NOMO-1 treated with DMSO at 0.1 percent for 48 hours (cell line): ENCODE data around the gene BNIP3.
"Not testable (repeated sequence)": the region's sequence is repeated elsewhere in the genome, so short reads cannot be mapped to it uniquely, and the experiment has no call there.

ENCODE experiments used
- DNase-seq: peaks from one replicate; lab custom pipeline; 2025; ENCODE audit not compliant: unreplicated experiment; lab: John Stamatoyannopoulos, UW

BNIP3 gene

DNA sequence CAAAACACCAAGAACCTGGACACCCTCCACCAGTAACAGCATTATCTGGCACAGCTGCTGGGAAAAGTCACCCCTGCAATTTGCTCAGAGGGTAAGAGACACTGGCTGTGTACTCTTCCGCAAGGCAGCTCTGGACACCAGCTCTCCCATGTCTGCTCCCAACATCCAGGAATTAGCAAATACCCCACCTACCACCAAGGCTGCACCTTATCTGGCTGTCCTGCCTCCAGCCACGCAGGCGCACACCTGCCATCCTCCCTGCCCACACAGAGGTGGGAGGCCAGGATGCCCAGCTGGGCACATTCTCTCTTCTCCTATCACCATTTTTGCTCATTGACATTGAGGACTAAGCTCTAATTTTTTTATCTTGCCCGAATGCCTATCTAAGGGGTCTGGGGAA, 20.3 kb upstream of the BNIP3 start:
- no peak for DNase-seq

DNA sequence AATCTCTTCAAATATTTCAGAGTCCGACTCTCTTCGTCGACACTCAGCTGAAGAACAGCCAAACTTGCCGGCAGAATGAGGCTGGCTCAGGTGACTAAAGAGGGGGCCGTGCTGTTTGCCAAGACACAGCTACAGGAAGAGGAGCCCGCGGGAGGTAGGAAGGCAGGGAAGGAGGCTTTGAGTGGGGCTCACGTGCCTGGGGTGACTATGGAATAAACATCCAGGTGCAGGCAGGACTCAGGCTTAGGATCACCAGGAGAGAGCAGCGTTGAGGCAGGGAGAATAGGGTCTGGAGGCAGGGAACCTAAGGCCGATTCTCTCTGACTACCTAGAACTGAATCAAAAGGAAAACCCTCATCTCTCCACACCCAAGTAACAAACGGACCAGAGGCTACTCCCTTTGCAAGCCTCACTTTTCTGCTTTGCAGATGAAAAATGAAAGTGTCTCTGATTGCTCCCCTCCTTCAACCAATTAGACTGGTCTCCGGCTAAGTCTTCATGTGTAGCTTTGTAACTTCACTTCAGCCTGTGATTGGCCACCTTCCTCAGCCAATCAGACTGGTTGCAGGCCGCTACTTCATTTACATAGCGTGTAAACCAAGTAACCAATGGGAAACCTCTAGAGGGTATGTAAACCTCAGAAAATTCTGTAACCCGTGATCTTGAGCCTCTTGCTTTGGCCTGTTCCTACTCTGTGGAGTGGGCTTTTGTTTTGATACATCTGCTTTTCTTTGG, 19.7 kb upstream of the BNIP3 start:
- DNase-seq = no peak

DNA sequence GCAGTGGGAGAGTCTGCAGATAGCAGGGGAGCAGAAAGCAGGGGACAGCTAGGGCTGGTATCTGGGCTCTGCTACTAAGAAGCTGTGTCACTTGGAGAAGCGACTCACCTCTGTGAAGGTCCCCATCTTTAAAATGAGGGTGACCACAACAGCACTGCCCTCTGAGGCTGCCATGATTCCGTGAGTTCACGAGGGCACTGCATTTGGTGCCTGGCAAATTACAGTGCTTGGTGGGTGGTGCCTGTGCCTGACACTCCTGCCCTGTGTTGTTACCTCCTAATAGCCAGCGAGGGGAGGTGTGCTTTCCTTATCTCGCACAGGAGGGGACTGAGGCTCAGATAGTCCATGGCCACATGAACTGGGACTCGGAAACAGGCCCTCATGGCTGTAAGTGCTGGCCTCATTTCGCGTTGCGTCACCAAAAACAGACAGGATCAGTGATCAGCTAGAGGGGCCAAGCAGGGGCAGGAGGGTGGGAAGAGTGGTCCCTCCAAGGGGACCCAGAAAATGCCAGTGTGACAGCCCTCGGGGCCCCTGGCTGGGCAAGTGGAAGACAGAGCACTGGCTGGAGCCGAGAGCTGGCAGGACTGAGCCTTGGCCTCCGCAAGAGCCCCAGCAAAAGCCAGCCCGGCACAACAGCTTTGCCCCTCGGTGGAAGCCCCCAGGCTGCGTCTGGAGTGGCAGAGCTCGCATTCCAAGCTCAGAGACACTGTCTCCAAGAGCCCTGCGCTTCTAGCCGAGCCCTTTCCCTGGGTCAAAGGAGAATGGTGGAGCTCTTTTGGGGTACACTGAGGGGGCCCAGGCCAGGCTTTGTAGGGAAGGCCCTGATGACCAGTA, 17.3 kb upstream of the BNIP3 start:
- DNase-seq = no peak

DNA sequence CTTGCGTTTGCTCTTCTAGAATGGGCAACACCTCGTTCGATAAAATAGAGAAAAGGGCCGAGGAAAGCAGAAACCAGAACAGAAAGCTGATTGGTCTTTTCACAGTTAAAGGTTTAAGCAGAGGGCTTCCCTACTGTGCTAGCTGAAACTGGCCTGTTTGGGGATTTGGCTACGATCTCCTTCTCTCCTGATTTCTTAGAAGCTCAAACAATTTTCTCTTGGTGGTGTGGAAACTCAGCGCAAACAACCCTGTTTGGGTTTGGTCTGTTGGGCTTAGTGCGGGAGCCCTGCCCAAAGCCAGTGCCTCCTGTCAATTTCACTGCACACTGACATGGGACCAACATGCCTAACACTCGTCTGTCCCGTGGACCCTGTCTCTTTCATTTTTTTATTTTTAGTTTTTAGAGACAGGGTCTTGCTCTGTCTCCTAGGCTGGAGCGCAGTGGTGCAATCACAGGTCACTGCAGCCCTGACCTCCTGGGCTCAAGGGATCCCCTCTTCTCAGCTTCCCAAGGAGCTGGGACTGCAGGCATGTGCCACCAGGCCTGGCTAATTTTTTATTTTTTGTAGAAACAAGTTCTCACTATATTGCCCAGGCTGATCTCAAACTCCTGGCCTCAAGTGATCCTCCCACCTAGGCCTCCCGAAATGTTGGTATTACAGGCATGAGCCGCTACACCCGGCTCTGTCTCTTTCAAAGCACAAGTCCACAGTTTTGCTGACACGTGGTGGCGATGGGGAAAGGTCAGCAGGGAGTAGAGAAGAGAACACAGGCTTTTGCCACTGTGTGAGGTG, 16.5 kb upstream of the BNIP3 start:
- DNase-seq = no peak

DNA sequence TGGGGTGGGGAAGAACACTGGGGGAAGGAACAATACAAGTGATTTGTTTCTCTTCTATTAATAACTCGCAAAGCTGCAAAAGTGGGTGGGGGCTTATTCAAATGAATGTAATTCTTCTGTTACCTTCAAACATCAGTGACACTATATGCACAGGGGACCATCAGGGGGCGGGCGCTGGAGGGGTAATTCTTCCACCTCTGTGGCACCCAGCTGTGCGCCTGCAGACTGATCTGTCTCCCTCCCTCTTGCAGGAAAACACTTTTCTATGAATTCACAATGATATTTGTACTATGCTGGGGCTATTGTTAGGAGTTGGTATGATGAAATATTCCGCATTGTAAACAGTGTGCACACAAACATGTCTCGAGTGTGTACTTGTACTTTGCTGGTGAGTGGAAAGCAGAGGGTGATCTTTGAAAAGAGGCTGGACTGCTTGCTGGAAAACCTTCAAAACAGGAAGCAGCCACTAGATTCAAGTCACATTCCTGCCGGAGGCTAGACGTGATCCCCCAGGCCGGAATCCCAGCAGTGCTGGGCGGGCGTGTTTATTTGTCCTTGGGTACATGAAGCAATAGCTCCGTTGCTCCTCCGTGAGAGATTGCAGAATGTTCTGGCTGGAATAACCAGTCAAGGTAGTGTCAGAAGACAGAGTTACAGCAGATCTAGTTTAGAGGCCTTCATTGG, 15.8 kb upstream of the BNIP3 start:
- DNase-seq = no peak

DNA sequence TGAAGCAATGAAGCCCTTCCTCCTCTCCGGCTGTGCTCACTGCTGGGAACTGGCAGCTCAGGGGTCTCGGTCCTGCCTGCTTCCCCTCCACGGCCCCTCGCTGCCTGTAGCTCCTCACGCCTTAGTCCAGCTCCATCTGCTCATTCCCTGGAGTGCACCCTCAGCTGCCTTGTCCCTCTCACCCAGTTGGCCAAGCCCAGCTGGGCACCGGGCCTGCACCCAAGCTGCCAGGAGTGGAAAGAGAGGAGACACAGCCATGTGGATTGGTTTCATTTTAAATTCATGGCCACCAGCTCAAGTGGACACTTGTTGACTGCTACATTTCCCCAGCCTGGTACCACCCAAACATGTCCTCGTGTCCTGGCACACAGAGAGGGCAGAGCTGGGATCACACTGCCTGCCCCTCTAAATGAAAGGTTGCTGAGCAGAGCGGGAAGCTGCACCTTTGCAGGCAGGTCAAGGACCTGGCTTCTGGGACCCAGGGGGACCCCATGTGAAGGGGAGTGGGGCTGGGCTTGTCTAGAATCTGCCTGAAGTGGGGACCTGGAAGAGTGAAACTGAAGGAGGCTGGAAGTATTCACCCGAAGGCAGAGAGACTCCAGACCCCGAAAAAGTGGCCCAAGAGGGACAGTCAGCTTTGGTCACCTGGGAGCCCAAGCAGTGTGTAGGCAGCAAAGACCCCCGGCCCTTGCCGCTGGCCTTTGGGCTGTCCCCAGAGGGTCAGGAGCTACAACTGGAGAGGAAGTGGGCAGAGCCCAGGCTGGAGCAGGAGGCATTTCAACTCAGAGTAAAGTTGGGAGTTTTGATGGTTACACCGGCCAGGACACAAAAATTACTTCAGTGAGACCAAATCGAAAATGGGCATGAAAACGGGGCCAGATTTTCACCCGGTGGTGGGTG, 15.0 kb upstream of the BNIP3 start:
- DNase-seq = no peak

DNA sequence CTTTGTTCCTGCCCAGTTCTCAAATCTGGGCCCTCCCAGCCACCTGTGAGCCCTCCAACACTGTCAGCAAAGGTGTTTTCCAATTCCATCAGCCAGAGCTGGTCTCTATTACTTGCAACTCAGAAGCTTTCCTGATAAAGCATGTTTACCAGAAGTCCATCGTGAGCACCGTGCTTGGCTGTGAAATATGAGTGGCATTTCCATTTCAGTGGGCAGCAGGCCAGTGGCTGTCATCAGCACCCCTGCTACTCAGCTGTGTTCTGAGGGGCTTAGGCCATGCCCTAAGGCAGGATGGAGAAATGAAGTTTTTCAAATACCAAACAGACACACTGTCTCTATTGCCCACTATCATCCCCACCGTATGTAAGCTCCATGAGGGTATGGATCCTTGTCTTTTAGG, 12.7 kb upstream of the BNIP3 start:
- DNase-seq = no peak

DNA sequence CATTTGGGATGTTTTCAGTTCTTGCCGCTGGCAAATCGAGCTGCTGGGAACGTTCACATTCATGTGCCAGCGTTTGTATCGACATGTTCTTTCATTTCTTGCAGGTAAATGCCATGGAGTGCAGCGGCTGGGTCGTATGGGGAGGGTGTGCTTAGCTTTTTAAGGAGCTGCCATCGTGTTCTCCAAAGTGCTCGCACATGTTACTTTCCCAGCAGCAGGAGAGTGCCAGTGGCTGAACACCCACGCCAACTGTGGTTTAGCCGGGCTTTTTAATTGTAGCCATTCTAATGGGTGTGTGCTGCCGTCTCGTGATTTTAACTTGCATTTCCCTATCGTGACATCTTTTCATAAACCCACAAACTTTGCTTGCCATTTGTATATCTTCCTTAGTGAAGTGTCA, 11.6 kb upstream of the BNIP3 start:
- DNase-seq = no peak

DNA sequence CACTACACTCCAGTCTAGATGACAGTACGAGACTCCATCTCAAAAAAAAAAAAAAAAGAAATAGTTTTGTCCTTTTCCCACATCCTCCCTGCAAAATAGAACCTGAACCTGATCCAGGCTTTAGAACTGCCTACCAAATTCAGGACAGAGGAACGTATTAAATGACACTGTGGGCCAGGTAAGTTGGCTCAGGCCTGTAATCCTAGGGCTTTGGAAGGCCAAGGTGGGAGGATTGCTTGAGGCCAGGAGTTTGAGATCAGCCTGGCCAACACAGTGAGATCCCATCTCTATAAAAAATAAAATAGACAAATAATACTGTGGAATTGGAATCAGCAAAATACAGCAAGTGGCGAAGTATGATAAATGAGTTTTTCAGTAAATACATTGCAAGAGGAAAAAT, 10.0 kb upstream of the BNIP3 start:
- no peak for DNase-seq

DNA sequence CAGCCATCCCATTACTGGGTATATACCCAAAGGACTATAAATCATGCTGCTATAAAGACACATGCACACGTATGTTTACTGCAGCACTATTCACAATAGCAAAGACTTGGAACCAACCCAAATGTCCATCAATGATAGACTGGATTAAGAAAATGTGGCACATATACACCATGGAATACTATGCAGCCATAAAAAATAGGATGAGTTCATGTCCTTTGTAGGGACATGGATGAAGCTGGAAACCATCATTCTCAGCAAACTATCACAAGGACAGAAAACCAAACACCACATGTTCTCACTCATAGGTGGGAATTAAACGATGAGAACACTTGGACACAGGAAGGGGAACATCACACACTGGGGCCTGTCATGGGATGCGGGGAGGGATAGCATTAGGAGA, 6.1 kb upstream of the BNIP3 start:
- DNase-seq = not testable (repeated sequence)

DNA sequence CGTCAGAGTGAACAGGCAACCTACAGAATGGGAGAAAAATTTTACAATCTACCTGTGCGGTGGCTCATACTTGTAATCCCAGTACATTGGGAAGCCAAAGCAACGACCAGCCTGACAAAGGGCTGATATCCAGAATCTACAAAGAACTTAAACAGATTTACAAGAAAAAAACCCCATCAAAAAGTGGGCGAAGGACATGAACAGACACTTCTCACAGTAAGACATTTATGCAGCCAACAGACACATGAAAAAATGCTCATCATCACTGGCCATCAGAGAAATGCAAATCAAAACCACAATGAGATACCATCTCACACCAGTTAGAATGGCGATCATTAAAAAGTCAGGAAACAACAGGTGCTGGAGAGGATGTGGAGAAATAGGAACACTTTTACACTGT, 5.6 kb upstream of the BNIP3 start:
- DNase-seq = not testable (repeated sequence)

DNA sequence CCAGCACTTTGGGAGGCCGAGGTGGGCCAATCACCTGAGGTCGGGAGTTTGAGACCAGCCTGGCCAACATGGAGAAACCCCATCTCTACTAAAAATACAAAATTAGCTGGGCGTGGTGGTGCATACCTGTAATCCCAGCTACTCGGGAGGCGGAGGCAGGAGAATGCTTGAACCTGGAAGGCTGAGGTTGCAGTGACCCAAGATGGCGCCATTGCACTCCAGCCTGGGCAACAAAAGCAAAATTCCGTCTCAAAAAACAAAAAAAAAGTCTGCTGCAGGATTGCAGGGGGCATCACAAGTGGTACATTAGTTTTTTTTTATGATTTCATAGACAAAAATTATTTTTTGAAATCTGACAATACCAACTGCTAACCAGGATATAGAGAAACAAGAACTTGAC, 5.1 kb upstream of the BNIP3 start:
- not testable (repeated sequence) for DNase-seq

DNA sequence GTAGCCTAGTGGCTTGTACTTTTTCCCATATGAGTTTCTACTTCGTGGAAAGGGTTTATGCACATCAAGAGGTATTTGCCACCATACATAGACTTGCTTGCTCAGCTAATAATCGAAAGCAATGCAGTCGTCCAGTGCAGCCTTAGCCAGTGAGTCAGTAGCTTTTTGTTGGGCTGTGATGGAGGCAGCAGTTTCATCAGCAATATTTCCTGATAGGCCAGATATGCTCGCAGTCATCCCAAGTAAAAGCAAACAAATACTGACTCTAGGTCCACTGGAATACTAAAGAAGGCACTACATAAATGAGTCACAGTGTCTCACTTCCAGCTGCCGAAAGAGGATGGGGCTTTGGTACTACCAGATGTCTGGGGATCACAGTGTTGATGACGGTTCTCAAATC, 2.1 kb upstream of the BNIP3 start:
- DNase-seq = no peak

DNA sequence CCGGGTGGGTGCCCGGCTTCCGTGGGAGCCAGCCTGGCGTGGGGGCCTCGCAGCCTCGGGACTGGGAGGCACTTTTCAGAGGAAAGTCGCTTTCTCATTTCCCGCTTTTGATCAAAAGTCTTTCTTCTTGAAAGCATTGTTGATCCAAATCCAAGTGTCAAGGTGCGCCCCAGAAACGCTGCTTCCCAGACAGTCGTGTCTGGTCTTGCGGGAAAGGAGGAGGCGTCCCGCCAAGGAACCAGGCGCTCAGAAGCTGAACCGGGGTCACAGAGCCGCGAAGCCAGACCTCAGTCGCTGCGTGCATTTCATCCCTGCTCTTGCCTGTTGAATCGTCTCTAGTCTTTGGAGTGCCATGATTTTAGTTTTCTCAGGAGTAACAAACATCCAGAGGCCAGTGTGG, 1.1 kb upstream of the BNIP3 start:
- no peak for DNase-seq

DNA sequence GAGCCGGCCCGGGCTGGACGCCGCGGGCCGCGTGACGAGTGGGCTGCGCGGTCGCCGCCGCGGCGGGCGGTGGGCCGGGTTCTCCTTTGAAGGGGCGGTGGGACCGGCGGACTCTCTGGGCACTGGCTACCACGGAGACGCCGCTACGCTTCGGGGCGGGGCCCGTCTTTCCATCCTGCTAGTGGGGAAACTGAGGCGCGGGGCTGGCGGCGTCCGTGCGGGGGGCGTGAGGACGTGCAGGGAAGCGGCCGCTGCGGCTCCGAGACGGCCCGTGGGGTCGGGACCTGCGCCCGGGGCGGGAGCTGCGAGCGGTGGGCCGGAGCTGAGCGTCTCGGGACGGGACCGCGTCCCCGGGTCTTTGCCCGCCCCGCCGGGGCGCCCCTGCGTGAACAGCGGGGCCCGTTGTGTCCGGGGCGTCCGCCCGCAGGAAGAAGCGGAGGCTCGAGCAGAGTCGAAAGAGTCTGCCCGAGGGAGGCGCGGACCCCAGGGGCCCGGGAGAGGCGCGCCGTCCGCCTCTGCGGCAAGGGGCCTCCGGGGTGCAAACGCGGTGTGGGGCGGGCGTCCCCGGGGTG, 548 bp upstream of the BNIP3 start:
- no peak for DNase-seq

DNA sequence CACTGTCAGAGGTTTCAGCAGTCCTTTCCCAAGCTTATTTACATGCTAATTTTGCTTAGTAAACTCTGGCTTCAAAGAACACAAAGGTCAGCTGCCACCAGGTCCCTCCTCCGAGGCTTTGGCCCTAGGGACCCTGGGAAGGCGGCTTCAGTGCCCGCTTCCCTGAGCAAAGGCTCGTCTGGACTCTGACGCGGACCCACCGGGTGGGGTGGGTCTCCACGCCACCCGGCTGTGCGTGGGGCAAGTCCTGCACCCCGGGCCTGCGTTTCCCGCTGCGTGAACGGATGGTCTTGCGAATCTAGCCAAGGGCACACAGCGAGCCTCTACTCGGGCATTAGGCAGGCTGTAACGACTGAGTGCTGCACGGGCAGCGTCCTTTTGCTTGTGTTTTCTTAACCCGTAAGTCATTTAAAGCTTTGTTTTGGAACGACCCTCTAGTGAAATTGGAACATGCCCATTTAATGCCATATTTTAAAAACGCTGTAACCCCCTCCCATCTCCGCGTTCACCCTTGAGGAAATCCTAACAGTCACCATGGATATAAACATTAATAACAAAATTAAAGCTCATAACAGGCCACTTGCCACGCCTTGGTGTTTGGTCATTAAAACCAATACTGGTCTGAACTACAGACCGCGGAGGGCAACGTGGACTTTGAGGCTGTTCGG, 828 bp downstream of the BNIP3 start:
- DNase-seq = no peak

DNA sequence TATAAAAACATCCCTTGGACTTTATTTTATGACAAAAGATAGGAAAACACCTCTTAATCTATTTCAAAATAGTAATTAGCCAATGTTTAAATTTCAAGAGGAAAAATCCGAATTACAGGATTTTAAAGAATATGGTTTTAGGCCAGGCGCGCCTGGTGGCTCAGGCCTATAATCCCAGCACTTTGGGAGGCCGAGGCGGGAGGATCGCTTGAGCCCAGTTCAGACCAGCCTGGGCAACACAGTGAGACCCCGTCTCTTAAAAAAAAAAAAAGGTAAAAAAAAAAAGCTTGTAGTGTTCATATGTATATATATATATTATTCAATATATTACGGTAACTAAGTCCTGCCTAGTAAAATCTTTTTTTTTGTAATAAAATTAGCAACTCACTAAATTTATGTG, 1.4 kb downstream of the BNIP3 start:
- DNase-seq = no peak

DNA sequence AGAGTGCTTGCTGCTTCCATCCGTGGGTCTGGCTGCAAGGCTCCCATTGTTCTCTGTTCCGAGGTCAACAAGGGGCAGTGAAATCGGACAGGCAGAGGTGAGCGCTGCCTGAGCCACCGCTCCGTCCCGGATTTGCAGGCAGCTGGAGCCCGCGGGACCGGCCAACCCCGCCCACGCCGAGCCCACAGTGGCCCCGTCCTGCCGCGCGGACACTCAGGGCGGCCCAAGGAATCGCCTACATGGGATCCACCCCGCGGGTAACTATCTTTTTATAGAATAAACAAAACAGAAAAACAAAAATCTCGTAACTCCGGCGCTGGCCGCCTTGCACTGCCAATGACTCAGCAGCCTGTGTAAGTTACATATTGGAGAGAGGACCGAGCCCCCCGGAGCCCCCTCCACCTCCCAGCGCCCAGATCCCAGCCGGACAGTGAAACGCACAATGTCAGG, 1.9 kb downstream of the BNIP3 start:
- DNase-seq = no peak

DNA sequence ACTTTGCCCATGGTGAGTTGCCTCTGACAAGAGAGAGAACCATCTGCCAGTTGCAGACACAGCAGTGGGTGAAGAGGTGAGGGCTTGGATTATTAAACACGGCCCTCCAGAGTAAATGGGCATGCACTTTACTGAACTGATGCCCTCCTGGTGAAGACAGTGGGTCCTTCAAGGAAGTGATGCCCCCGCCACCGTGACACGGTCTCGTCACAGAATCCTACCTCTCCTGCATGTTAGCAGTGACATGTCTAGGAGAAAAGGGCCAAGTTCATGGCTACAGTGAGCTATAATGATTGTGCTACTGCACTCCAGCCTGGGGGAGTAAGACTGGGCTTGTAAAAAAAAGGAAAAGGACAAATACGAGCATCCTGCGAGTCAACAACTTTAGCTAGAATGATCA, 2.4 kb downstream of the BNIP3 start:
- no peak for DNase-seq
